Body of pancreas (tissue), 4 donors: ENCODE results near the gene TMEM201.

Experiments
- POLR2A ChIP-seq, 3 donors: fragments of 450-650 bp; IDR thresholded peaks; one replicate each; pipeline ENCODE4 v1.6.1; 2016; ENCODE audit warnings: antibody characterized with exemption in 3 of 3, mild to moderate bottlenecking in 2 of 3
- TF ChIP-seq, protein P1 (sequence below), 7 experiments: fragments of 450-650 bp in 4 of 7; fragments of 200-600 bp in 3 of 7; sonication (generic) in 3 of 7; IDR thresholded peaks; one replicate each; pipeline ENCODE4 v1.5.1; 2016 to 2019; ENCODE audit warnings: antibody characterized with exemption in 7 of 7

DNA sequence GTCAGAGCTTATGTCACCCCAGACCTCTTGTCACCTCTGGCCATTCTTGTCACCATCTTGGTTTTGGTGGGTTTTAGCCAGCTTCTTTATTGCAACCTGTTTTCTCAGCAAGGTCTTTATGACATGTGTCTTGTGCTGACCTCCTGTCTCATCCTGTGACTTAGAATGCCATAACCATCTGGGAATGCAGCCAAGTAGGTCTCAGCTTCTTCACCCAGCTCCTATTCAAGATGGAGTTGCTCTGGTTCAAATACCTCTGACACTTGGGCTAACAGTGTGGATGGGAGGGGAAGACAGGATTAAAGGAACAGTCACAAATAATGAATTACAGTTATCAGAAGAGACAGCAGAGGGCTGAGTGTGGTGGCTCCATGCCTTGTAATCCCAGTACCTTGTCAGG, 32.3 kb downstream of the TMEM201 start:
- TF ChIP-seq, protein P1, sequence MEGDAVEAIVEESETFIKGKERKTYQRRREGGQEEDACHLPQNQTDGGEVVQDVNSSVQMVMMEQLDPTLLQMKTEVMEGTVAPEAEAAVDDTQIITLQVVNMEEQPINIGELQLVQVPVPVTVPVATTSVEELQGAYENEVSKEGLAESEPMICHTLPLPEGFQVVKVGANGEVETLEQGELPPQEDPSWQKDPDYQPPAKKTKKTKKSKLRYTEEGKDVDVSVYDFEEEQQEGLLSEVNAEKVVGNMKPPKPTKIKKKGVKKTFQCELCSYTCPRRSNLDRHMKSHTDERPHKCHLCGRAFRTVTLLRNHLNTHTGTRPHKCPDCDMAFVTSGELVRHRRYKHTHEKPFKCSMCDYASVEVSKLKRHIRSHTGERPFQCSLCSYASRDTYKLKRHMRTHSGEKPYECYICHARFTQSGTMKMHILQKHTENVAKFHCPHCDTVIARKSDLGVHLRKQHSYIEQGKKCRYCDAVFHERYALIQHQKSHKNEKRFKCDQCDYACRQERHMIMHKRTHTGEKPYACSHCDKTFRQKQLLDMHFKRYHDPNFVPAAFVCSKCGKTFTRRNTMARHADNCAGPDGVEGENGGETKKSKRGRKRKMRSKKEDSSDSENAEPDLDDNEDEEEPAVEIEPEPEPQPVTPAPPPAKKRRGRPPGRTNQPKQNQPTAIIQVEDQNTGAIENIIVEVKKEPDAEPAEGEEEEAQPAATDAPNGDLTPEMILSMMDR (IDR thresholded peaks at IDR 0.05), result no peak
- TF ChIP-seq POLR2A (IDR thresholded peaks at IDR 0.05), result no peak
